GM12878 (cell line): ENCODE results near the gene CLSTN2. TPM values are rescaled to one million over a fixed set of nuclear protein-coding genes. Genes with fewer than 3 reads are reported as not detected.

Experiments
- ATAC-seq: fragments of 200-7000 bp; cut with Tn5 transposase; 3 replicates; pipeline ENCODE4 v1.9.1; 2020; ENCODE audit warnings: mild to moderate bottlenecking, moderate library complexity
- BruUV-seq: library from RNA; stranded (reverse); fragments of 400-500 nt; replicated peaks from 2 replicates; lab custom pipeline; 2021; lab: Mats Ljungman, UMichigan
- CTCF ChIA-PET: fragments of 300-600 bp; sonication (Branson Sonifier 250); formaldehyde crosslinking; extraction: SDS; loops from one replicate; lab custom pipeline; 2021; ENCODE audit warnings: inconsistent platforms; lab: Yijun Ruan, JAX
- POLR2A ChIA-PET: fragments of 350-600 bp; formaldehyde crosslinking; extraction: SDS; loops from one replicate; lab custom pipeline; 2021; ENCODE audit warnings: inconsistent platforms; lab: Charles Lee
- RAD21 ChIA-PET: fragments of 300-600 bp; sonication (Branson Sonifier 250); formaldehyde crosslinking; loops from one replicate; lab custom pipeline; 2023; ENCODE audit warnings: antibody characterized with exemption; ENCODE audit not compliant: unreplicated experiment; lab: Charles Lee
- SMC1A ChIA-PET: fragments of 300-600 bp; sonication (Branson Sonifier 250); formaldehyde crosslinking; loops from one replicate; lab custom pipeline; 2023; ENCODE audit not compliant: unreplicated experiment, uncharacterized antibody; lab: Charles Lee
- DNase-seq: peaks from one replicate; pipeline ENCODE4 v3.0.0-alpha.2; 2011; ENCODE audit warnings: low read depth, low spot score
- FAIRE-seq: peaks from 3 replicates; lab custom pipeline; 2011; peaks lifted over from hg19 to GRCh38; lab: Jason Lieb, UNC
- H2AFZ ChIP-seq: 2 replicates; pipeline ENCODE4 v1.6.0; 2011; ENCODE audit warnings: low read depth, low read length, control low read depth; ENCODE audit not compliant: control insufficient read depth
- H3K27ac ChIP-seq: 2 replicates; pipeline ENCODE4 v1.5.1; 2011; ENCODE audit warnings: control low read depth; ENCODE audit not compliant: control insufficient read depth, insufficient read depth
- H3K27me3 ChIP-seq, 2 experiments: replicated peaks in 1 of 2; 2 replicates each; pipeline versions ENCODE4 v1.6.0 to v1.6.1; 2011; ENCODE audit warnings: low read length in 1 of 2; ENCODE audit not compliant: control insufficient read depth in 2 of 2, insufficient read depth in 2 of 2
- H3K36me3 ChIP-seq, 2 experiments: 2 replicates each; pipeline ENCODE4 v1.5.1; 2011; ENCODE audit warnings: low read length in 1 of 2; ENCODE audit not compliant: control insufficient read depth in 2 of 2, insufficient read depth in 2 of 2
- H3K4me1 ChIP-seq: 2 replicates; pipeline ENCODE4 v1.6.1; 2011; ENCODE audit warnings: mild to moderate bottlenecking, low read length, moderate library complexity, mixed read lengths; ENCODE audit not compliant: control insufficient read depth, insufficient read depth
- H3K4me2 ChIP-seq: 2 replicates; pipeline ENCODE4 v1.6.0; 2011; ENCODE audit warnings: control low read depth; ENCODE audit not compliant: control insufficient read depth, insufficient read depth
- H3K4me3 ChIP-seq: fragments of 200-600 bp; sonication (generic); 2 replicates; pipeline ENCODE4 v1.5.1; 2016
- H3K79me2 ChIP-seq: 2 replicates; pipeline ENCODE4 v1.6.0; 2011; ENCODE audit warnings: low read length; ENCODE audit not compliant: control insufficient read depth, insufficient read depth
- H3K9ac ChIP-seq: 2 replicates; pipeline ENCODE4 v1.8.0; 2011; ENCODE audit warnings: low read length, control low read depth, mixed read lengths; ENCODE audit not compliant: control insufficient read depth, insufficient read depth
- H3K9me3 ChIP-seq: replicated peaks from 3 replicates; pipeline ENCODE4 v1.5.1; 2011; ENCODE audit warnings: mild to moderate bottlenecking, low read length; ENCODE audit not compliant: control insufficient read depth, insufficient read depth
- H4K20me1 ChIP-seq: 2 replicates; pipeline ENCODE4 v1.6.0; 2011; ENCODE audit not compliant: control insufficient read depth, insufficient read depth
- BCL11A ChIP-seq: IDR thresholded peaks from 2 replicates; pipeline ENCODE4 v1.6.1; 2011; ENCODE audit warnings: low read depth, low read length
- BMI1 ChIP-seq: fragments of 450-650 bp; IDR thresholded peaks from 2 replicates; pipeline ENCODE4 v1.6.1; 2016; ENCODE audit warnings: mild to moderate bottlenecking, moderate library complexity, borderline replicate concordance
- CBX5 ChIP-seq: sonication (generic); IDR thresholded peaks from 2 replicates; pipeline ENCODE4 v1.6.1; 2016; ENCODE audit warnings: low read depth, moderate library complexity, mild to moderate bottlenecking, inconsistent platforms
- CHD4 ChIP-seq: fragments of 200-600 bp; sonication (generic); IDR thresholded peaks from 2 replicates; pipeline ENCODE4 v1.6.1; 2016; ENCODE audit warnings: mild to moderate bottlenecking
- E4F1 ChIP-seq: fragments of 450-650 bp; IDR thresholded peaks from 2 replicates; pipeline ENCODE4 v1.6.1; 2018; ENCODE audit warnings: borderline replicate concordance, mild to moderate bottlenecking; ENCODE audit not compliant: partially characterized antibody
- ELK1 ChIP-seq: IDR thresholded peaks from 2 replicates; pipeline ENCODE4 v1.6.1; 2012; ENCODE audit warnings: low read depth, low read length, improper control_type of control experiment
- FOS ChIP-seq: IDR thresholded peaks from 3 replicates; pipeline ENCODE4 v1.6.1; 2011; ENCODE audit warnings: borderline replicate concordance; ENCODE audit not compliant: insufficient read length; ENCODE audit errors: extremely low read depth
- GABPA ChIP-seq: IDR thresholded peaks from 2 replicates; pipeline ENCODE4 v1.6.1; 2014; ENCODE audit warnings: antibody characterized with exemption, low read depth, mild to moderate bottlenecking, inconsistent platforms
- KAT2A ChIP-seq: conservative IDR thresholded peaks from 2 replicates; pipeline ENCODE4 v1.6.1; 2011; ENCODE audit warnings: low read depth, low read length; ENCODE audit not compliant: control insufficient read depth
- PML ChIP-seq: IDR thresholded peaks from 2 replicates; pipeline ENCODE4 v1.6.1; 2012; ENCODE audit warnings: low read length, inconsistent platforms
- POLR2A ChIP-seq: IDR thresholded peaks from 2 replicates; pipeline ENCODE4 v1.6.1; 2011; ENCODE audit warnings: low read depth, mild to moderate bottlenecking, low read length
- POU2F2 ChIP-seq: IDR thresholded peaks from 3 replicates; pipeline ENCODE4 v1.6.1; 2011; ENCODE audit warnings: low read depth, mild to moderate bottlenecking, low read length, borderline replicate concordance
- RBBP5 ChIP-seq: fragments of 200-600 bp; sonication (generic); conservative IDR thresholded peaks from 2 replicates; pipeline ENCODE4 v1.6.1; 2016
- RELA ChIP-seq: fragments of 450-650 bp; IDR thresholded peaks from 2 replicates; pipeline ENCODE4 v1.8.0; 2014; ENCODE audit warnings: borderline replicate concordance; ENCODE audit not compliant: partially characterized antibody
- ZNF274 ChIP-seq: IDR thresholded peaks from one replicate; pipeline ENCODE4 v1.8.0; 2011; ENCODE audit not compliant: insufficient read length, insufficient read depth
- ZZZ3 ChIP-seq: IDR thresholded peaks from 2 replicates; pipeline ENCODE4 v1.6.1; 2011; ENCODE audit warnings: low read depth; ENCODE audit not compliant: control insufficient read depth, insufficient read length
- WGBS: methylation state at CpG from one replicate; pipeline ENCODE4 v1.1.6; 2016; ENCODE audit warnings: low lambda C conversion rate; ENCODE audit not compliant: insufficient replicate concordance, insufficient coverage; ENCODE audit errors: missing lambda C conversion rate; 5-methylcytosine and 5-hydroxymethylcytosine counted together
- in situ Hi-C: fragments of 300-500 bp; cut with MboI; formaldehyde crosslinking; loops from 9 replicates; pipeline ENCODE4 v1.14.3; 2018; ENCODE audit warnings: mixed read lengths
- intact Hi-C: fragments of 100-400 bp; cut with micrococcal nuclease; formaldehyde crosslinking; loops from one replicate; pipeline ENCODE4 v1.14.2; 2022; ENCODE audit not compliant: unreplicated experiment
- polyA plus RNA-seq, 11 experiments: library from polyadenylated mRNA; depleted of rRNA in 4 of 11; unstranded in 6 of 11; stranded (reverse) in 5 of 11; fragments of >200 nt; fragmentation: Nextera tagmentation in 4 of 11; fragmentation: Illumina TruSeq in 1 of 11; extraction: Ambion mirVana in 4 of 11; extraction: Trizol in 1 of 11; gene quantifications; 1 replicate in 1 of 11; 2 replicates in 10 of 11; pipeline versions ENCODE4 v1.2.1 to v1.2.3, GENCODE V29; 2011 to 2016; ENCODE audit warnings: inconsistent platforms in 2 of 11, missing spikeins in 2 of 11, low read depth in 1 of 11
- total RNA-seq, 4 experiments: library from RNA; depleted of rRNA in 3 of 4; stranded (reverse); fragments of >200 nt in 3 of 4; fragmentation: Illumina TruSeq in 1 of 4; extraction: Trizol in 1 of 4; gene quantifications; 2 replicates each; pipeline versions ENCODE4 v1.2.1 to v1.2.3, GENCODE V29; 2013 to 2021
- TF ChIP-seq, protein P1 (sequence below): IDR thresholded peaks from 2 replicates; pipeline ENCODE4 v1.6.1; 2011; ENCODE audit warnings: low read depth, low read length, improper control_type of control experiment, borderline replicate concordance

The CLSTN2 gene
- total and polyA plus RNA-seq, 10 of the 15 experiments (the other 5 are each of a cell fraction or from before 2014, with no cell fraction given), result under 0.01 to 0.10 (median under 0.01) TPM; not detected in 5

DNA sequence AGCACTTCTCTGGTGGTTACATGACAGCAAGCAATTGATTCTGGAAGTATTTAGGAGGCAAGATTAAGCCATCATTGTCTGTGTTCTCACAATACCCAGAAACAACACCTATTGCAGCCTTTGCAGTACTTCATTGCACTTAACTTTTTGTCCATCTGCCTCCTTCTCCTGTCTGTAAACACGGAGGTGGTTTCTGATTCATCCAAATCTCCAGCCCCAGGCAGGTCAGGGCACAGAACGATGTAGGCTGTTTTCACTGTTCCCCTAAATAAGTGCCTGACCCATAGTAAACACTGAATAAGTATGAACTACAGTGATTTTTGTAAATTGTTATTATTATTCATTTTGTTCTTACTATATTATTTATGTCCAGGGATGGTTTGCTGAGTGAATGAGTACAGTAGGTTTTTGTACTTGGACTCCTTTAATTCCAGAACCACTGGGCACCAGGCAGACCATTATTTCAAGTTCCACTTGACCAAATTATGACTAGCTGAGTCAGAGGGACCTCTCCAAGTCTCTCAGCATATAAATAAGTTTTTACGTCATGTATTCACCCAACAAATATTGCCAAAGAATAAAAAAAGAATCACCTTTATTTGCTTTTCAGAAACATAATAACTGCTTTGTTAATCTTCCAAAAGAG is 459.6 kb downstream of the CLSTN2 start (continued):
- no peak for TF ChIP-seq ELK1
- TF ChIP-seq E4F1, result no peak
- no peak for TF ChIP-seq BCL11A

- whole genome bisulfite sequencing, result 46% methylated on average over 5 of the region's 5 CpGs
- H3K36me3 ChIP-seq, result no peaks in the 10 kb centered on the region
- in situ Hi-C loops, result no loop called here
These were observed 460.4 kb downstream of the CLSTN2 start for GRCh38 chr3:140395134-140396075.

More at GRCh38 chr3:140395134-140396075, 460.4 kb downstream of the CLSTN2 start:
- TF ChIP-seq PML (no peak), CBX5 (no peak), KAT2A (no peak), BMI1 (no peak), RELA (no peak), POU2F2 (no peak), ZZZ3 (no peak), RBBP5 (no peak), CHD4 (no peak), GABPA (no peak), FOS (no peak), ZNF274 (no peak), POLR2A (no peak)
- TF ChIP-seq, protein P1, sequence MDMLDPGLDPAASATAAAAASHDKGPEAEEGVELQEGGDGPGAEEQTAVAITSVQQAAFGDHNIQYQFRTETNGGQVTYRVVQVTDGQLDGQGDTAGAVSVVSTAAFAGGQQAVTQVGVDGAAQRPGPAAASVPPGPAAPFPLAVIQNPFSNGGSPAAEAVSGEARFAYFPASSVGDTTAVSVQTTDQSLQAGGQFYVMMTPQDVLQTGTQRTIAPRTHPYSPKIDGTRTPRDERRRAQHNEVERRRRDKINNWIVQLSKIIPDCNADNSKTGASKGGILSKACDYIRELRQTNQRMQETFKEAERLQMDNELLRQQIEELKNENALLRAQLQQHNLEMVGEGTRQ, result no peak
- no peaks in the 10 kb centered on the region for H3K4me1 ChIP-seq
- H3K27me3 ChIP-seq, result no peaks in the 10 kb centered on the region
- H2AFZ ChIP-seq, result no peak overlapping the region
- ChIA-PET CTCF (interaction anchor here (1.1 kb wide), 1 partner anchor 11 kb away, joined by 3 read pairs; no protein-coding TSS in a partner anchor), POLR2A (no interaction called here), RAD21 (no interaction called here), SMC1A (no interaction called here)
- no peak for DNase-seq
- no peak for FAIRE-seq
- H3K9ac ChIP-seq, result no peak overlapping the region
- H3K4me3 ChIP-seq, result no peak overlapping the region
- H4K20me1 ChIP-seq, result no peaks in the 10 kb centered on the region
- no peak overlapping the region for H3K4me2 ChIP-seq
- H3K9me3 ChIP-seq, result no peaks in the 10 kb centered on the region
- intact Hi-C loops, result no loop called here
- no TSS peak for BruUV-seq
- H3K27ac ChIP-seq, result no peak overlapping the region
- no peaks in the 10 kb centered on the region for H3K79me2 ChIP-seq
- ATAC-seq, result no peak
